H1 (cell line): ENCODE measurements around the gene UMODL1. TPM values are rescaled to one million over a fixed set of nuclear protein-coding genes. Genes with fewer than 3 reads are reported as not detected.

Source experiments
- BCL11A ChIP-seq, 2 experiments: IDR thresholded peaks; one replicate each; pipeline ENCODE4 v1.6.1; 2011; ENCODE audit warnings: low read depth in 2 of 2, low read length in 2 of 2, mild to moderate bottlenecking in 2 of 2
- SIN3A ChIP-seq, 2 experiments: IDR thresholded peaks in 1 of 2; conservative IDR thresholded peaks in 1 of 2; 2 replicates each; pipeline ENCODE4 v1.6.1; 2011 to 2012; ENCODE audit warnings: low read length in 2 of 2, improper control_type of control experiment in 1 of 2, low read depth in 1 of 2, mild to moderate bottlenecking in 1 of 2
- SP1 ChIP-seq: IDR thresholded peaks from 2 replicates; pipeline ENCODE4 v1.6.1; 2011; ENCODE audit warnings: low read depth, low read length
- TAF1 ChIP-seq: IDR thresholded peaks from 2 replicates; pipeline ENCODE4 v1.6.1; 2011; ENCODE audit warnings: mild to moderate bottlenecking, low read depth, low read length
- polyA plus RNA-seq, 7 experiments: library from polyadenylated mRNA; depleted of rRNA in 3 of 7; stranded (reverse) in 5 of 7; unstranded in 2 of 7; fragments of >200 nt in 5 of 7; fragments of 200-250 nt in 2 of 7; gene quantifications; 1 replicate in 5 of 7; 2 replicates in 1 of 7; 4 replicates in 1 of 7; pipeline versions ENCODE4 v1.2.1 to v1.2.3, GENCODE V29; 2011 to 2013; ENCODE audit warnings: missing spikeins in 2 of 7, mixed read lengths in 2 of 7
- total RNA-seq: library from RNA; stranded (reverse); fragmentation: NEBNext Ultra II Directional; extraction: Animal tissue kit (Norgen Biotek cat#: 25700); gene quantifications from 2 replicates; pipeline ENCODE4 v1.2.1, GENCODE V29; 2021

Gene UMODL1
- total and polyA plus RNA-seq, 2 of the 8 experiments (the other 6 are each of a cell fraction or from before 2014, with no cell fraction given), result not detected

- TF ChIP-seq TAF1, result no peak
- TF ChIP-seq SP1, result no peak
- TF ChIP-seq SIN3A (conservative IDR thresholded peaks at IDR 0.05 in 1 of 2, IDR thresholded peaks at IDR 0.05 in 1 of 2; ENCODE audit: low read depth in 1 of 2, low read length in 2 of 2), result no peak
- no peak for TF ChIP-seq BCL11A (IDR thresholded peaks at IDR 0.05; ENCODE audit: low read depth in 2 of 2, low read length in 2 of 2)
Observed at GRCh38 chr21:42061986-42062235, 9.2 kb upstream of the UMODL1 start (continued).
